Measurements from ENCODE around the gene WBP1.

DNA sequence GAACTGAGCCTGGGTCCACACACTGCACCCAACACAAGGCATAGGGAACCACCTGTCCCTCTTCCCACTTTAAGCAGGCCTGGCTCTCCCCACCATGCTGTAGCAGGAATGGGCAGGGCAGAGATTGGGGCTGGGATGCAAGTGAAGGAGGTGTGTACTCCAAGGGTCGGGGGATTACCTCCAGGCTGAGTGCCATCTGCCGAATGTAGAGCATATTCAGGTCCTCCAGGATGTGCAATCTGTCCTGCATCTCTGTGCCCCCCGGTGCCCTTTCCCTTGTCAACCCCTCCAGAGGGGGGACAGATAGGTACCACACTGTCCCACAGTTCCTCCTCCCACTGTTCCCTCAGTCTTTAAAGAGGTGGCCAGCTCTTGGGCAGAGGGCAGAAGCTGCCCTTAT is 18.9 kb upstream of the WBP1 start:
- TF ChIP-seq, protein P1, sequence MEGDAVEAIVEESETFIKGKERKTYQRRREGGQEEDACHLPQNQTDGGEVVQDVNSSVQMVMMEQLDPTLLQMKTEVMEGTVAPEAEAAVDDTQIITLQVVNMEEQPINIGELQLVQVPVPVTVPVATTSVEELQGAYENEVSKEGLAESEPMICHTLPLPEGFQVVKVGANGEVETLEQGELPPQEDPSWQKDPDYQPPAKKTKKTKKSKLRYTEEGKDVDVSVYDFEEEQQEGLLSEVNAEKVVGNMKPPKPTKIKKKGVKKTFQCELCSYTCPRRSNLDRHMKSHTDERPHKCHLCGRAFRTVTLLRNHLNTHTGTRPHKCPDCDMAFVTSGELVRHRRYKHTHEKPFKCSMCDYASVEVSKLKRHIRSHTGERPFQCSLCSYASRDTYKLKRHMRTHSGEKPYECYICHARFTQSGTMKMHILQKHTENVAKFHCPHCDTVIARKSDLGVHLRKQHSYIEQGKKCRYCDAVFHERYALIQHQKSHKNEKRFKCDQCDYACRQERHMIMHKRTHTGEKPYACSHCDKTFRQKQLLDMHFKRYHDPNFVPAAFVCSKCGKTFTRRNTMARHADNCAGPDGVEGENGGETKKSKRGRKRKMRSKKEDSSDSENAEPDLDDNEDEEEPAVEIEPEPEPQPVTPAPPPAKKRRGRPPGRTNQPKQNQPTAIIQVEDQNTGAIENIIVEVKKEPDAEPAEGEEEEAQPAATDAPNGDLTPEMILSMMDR (IDR thresholded peaks at IDR 0.05), result no peak
- no peak for TF ChIP-seq ZFX (IDR thresholded peaks at IDR 0.05; ENCODE audit: borderline replicate concordance)

Data from 22Rv1 (cell line).